SK-N-SH (cell line): ENCODE data around the gene ZBTB43. TPM values are rescaled to one million over a fixed set of nuclear protein-coding genes. Genes with fewer than 3 reads are reported as not detected.

ENCODE experiments used
- CHD2 ChIP-seq: fragments of 150-350 bp; IDR thresholded peaks from 2 replicates; pipeline ENCODE4 v1.6.1; 2018; ENCODE audit warnings: low read length; ENCODE audit not compliant: partially characterized antibody
- FOSL2 ChIP-seq: IDR thresholded peaks from 2 replicates; pipeline ENCODE4 v1.4.0; 2012; ENCODE audit warnings: low read depth, mild to moderate bottlenecking, moderate library complexity, borderline replicate concordance
- FOXM1 ChIP-seq: IDR thresholded peaks from 2 replicates; pipeline ENCODE4 v1.4.0; 2012; ENCODE audit warnings: low read depth, mild to moderate bottlenecking
- GATA2 ChIP-seq: sonication (generic); formaldehyde crosslinking; IDR thresholded peaks from 2 replicates; pipeline ENCODE4 v1.5.0; 2020; ENCODE audit warnings: mild to moderate bottlenecking, missing genetic modification reagents
- IRF3 ChIP-seq: fragments of 150-350 bp; IDR thresholded peaks from 2 replicates; pipeline ENCODE4 v1.6.1; 2016; ENCODE audit warnings: mild to moderate bottlenecking, low read depth, low read length
- NRF1 ChIP-seq: IDR thresholded peaks from 2 replicates; pipeline ENCODE4 v1.6.1; 2012; ENCODE audit warnings: low read depth, mild to moderate bottlenecking, low read length
- RAD21 ChIP-seq: IDR thresholded peaks from 2 replicates; pipeline ENCODE4 v1.6.1; 2012; ENCODE audit warnings: mild to moderate bottlenecking, low read length
- RXRA ChIP-seq: IDR thresholded peaks from 2 replicates; pipeline ENCODE4 v1.4.0; 2012; ENCODE audit warnings: low read depth, mild to moderate bottlenecking, borderline replicate concordance
- SIN3A ChIP-seq: IDR thresholded peaks from 2 replicates; pipeline ENCODE4 v1.6.1; 2012; ENCODE audit warnings: low read depth, mild to moderate bottlenecking, low read length, moderate library complexity, borderline replicate concordance
- SMC3 ChIP-seq: IDR thresholded peaks from 2 replicates; pipeline ENCODE4 v1.6.1; 2012; ENCODE audit warnings: low read depth, low read length, improper control_type of control experiment
- TEAD4 ChIP-seq: IDR thresholded peaks from 2 replicates; pipeline ENCODE4 v1.4.0; 2012; ENCODE audit warnings: mild to moderate bottlenecking, borderline replicate concordance; ENCODE audit not compliant: insufficient read depth
- polyA plus RNA-seq, 3 experiments: library from polyadenylated mRNA; depleted of rRNA; stranded (reverse); fragments of >200 nt; gene quantifications; 2 replicates each; pipeline ENCODE4 v1.2.3, GENCODE V29; 2012
- TF ChIP-seq, protein P1 (sequence below): IDR thresholded peaks from 2 replicates; pipeline ENCODE4 v1.6.1; 2012; ENCODE audit warnings: mild to moderate bottlenecking, low read depth, low read length, moderate library complexity
- TF ChIP-seq, protein P2 (sequence below): IDR thresholded peaks from 2 replicates; pipeline ENCODE4; 2012
- TF ChIP-seq, protein P3 (sequence below): IDR thresholded peaks from 2 replicates; pipeline ENCODE4 v1.4.0; 2012; ENCODE audit warnings: low read depth
- TF ChIP-seq, protein P4 (sequence below): fragments of 150-350 bp; IDR thresholded peaks from 2 replicates; pipeline ENCODE4 v1.6.1; 2017; ENCODE audit warnings: antibody characterized with exemption, low read length, low read depth, borderline replicate concordance

ZBTB43 gene
- polyA plus RNA-seq, 1 of the 3 experiments (the other 2 are of a cell fraction), result 3.5 TPM

DNA sequence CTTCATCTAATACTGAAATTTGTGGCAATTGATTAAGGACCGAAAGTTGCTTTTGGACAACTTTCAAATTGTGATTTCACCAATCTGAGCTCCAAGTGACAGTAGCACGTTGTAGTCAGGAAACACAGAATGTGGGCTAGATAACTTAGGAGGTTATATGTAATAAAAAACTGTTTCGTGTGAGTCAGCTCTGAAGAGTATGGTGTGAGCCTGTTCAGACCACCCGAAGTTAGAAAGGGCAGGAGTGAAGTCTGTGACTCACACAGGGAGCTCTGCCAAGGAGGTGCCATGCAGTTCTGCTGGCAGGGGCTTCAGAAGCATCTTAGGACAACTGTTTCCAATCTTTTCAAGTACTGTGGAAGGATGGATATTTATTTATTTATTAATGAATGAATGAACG is 39.2 kb downstream of the ZBTB43 start (continued):
- TF ChIP-seq IRF3 (no peak), FOSL2 (peak; percentile 91), NRF1 (no peak), GATA2 (CRISPR knock-in tag) (no peak), CHD2 (no peak), FOXM1 (no peak), SMC3 (no peak), RAD21 (no peak), SIN3A (peak; percentile 64; the same call in 1 of the 2 replicates), RXRA (peak; percentile 77; the same call in 1 of the 2 replicates), TEAD4 (0 out of 2 replicates have a peak, but pooled peaks have one; percentile 9)
- TF ChIP-seq, protein P1, sequence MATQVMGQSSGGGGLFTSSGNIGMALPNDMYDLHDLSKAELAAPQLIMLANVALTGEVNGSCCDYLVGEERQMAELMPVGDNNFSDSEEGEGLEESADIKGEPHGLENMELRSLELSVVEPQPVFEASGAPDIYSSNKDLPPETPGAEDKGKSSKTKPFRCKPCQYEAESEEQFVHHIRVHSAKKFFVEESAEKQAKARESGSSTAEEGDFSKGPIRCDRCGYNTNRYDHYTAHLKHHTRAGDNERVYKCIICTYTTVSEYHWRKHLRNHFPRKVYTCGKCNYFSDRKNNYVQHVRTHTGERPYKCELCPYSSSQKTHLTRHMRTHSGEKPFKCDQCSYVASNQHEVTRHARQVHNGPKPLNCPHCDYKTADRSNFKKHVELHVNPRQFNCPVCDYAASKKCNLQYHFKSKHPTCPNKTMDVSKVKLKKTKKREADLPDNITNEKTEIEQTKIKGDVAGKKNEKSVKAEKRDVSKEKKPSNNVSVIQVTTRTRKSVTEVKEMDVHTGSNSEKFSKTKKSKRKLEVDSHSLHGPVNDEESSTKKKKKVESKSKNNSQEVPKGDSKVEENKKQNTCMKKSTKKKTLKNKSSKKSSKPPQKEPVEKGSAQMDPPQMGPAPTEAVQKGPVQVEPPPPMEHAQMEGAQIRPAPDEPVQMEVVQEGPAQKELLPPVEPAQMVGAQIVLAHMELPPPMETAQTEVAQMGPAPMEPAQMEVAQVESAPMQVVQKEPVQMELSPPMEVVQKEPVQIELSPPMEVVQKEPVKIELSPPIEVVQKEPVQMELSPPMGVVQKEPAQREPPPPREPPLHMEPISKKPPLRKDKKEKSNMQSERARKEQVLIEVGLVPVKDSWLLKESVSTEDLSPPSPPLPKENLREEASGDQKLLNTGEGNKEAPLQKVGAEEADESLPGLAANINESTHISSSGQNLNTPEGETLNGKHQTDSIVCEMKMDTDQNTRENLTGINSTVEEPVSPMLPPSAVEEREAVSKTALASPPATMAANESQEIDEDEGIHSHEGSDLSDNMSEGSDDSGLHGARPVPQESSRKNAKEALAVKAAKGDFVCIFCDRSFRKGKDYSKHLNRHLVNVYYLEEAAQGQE, result no peak
- TF ChIP-seq, protein P2, sequence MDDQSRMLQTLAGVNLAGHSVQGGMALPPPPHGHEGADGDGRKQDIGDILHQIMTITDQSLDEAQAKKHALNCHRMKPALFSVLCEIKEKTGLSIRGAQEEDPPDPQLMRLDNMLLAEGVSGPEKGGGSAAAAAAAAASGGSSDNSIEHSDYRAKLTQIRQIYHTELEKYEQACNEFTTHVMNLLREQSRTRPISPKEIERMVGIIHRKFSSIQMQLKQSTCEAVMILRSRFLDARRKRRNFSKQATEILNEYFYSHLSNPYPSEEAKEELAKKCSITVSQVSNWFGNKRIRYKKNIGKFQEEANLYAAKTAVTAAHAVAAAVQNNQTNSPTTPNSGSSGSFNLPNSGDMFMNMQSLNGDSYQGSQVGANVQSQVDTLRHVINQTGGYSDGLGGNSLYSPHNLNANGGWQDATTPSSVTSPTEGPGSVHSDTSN, result peak; percentile 76
- TF ChIP-seq, protein P3, sequence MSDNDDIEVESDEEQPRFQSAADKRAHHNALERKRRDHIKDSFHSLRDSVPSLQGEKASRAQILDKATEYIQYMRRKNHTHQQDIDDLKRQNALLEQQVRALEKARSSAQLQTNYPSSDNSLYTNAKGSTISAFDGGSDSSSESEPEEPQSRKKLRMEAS, result peak; percentile 65
- TF ChIP-seq, protein P4, sequence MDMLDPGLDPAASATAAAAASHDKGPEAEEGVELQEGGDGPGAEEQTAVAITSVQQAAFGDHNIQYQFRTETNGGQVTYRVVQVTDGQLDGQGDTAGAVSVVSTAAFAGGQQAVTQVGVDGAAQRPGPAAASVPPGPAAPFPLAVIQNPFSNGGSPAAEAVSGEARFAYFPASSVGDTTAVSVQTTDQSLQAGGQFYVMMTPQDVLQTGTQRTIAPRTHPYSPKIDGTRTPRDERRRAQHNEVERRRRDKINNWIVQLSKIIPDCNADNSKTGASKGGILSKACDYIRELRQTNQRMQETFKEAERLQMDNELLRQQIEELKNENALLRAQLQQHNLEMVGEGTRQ, result no peak
